Stomach smooth muscle (tissue), 2 donors: Measurements from ENCODE around the gene PNKD.

ENCODE experiments used
- H3K27ac ChIP-seq: one replicate; pipeline ENCODE4 v1.7.0; 2013; ENCODE audit warnings: mild to moderate bottlenecking, low read length, inconsistent platforms
- H3K27me3 ChIP-seq, 2 donors: one replicate each; pipeline ENCODE4 v1.7.0; 2013; ENCODE audit warnings: low read length in 2 of 2; ENCODE audit not compliant: insufficient read depth in 2 of 2, control insufficient read depth in 1 of 2
- H3K36me3 ChIP-seq, 2 donors: one replicate each; pipeline ENCODE4 v1.7.0; 2013; ENCODE audit warnings: low read length in 2 of 2; ENCODE audit not compliant: control insufficient read depth in 2 of 2, insufficient read depth in 2 of 2
- H3K4me1 ChIP-seq: one replicate; pipeline ENCODE4 v1.7.0; 2013; ENCODE audit warnings: low read length; ENCODE audit not compliant: control insufficient read depth, insufficient read depth
- H3K4me3 ChIP-seq, 2 donors: one replicate each; pipeline ENCODE4 v1.7.0; 2013; ENCODE audit warnings: low read length in 2 of 2
- H3K9ac ChIP-seq, 2 donors: one replicate each; pipeline ENCODE4 v1.7.0; 2013; ENCODE audit warnings: low read length in 2 of 2, mild to moderate bottlenecking in 1 of 2
- H3K9me3 ChIP-seq, 2 donors: one replicate each; pipeline ENCODE4 v1.7.0; 2013; ENCODE audit warnings: low read length in 2 of 2; ENCODE audit not compliant: control insufficient read depth in 2 of 2
- donor health status: healthy.
- donor health status: Pancreatic carcinoma.

Gene PNKD

GRCh38 chr2:218293715-218294429 lies 23.6 kb downstream of the PNKD start:
- Histone ChIP-seq H3K4me3 (no peak overlapping the region), H3K27me3 (no peaks in the 10 kb centered on the region), H3K9me3 (no peaks in the 10 kb centered on the region), H3K9ac (peak overlapping the region in 1 of 2 donors; percentile 5), H3K27ac (no peak overlapping the region), H3K4me1 (peaks cover 21% of the 10 kb centered on the region), H3K36me3 (no peaks in the 10 kb centered on the region)

GRCh38 chr2:218294430-218295022 lies 24.2 kb downstream of the PNKD start:
- Histone ChIP-seq H3K4me3 (no peak overlapping the region), H3K27me3 (no peaks in the 10 kb centered on the region), H3K9me3 (no peaks in the 10 kb centered on the region), H3K36me3 (no peaks in the 10 kb centered on the region), H3K27ac (no peak overlapping the region), H3K4me1 (peaks cover 19% of the 10 kb centered on the region), H3K9ac (no peak overlapping the region)

- Histone ChIP-seq H3K4me3 (no peak overlapping the region), H3K9ac (no peak overlapping the region), H3K9me3 (no peaks in the 10 kb centered on the region), H3K27me3 (no peaks in the 10 kb centered on the region), H3K27ac (no peak overlapping the region), H3K36me3 (no peaks in the 10 kb centered on the region), H3K4me1 (peaks cover 14% of the 10 kb centered on the region)
Measured at GRCh38 chr2:218295029-218295428, 24.7 kb downstream of the PNKD start.

GRCh38 chr2:218296200-218296599 lies 25.9 kb downstream of the PNKD start:
- no peaks in the 10 kb centered on the region for H3K27me3 ChIP-seq
- no peak overlapping the region for H3K27ac ChIP-seq
- peaks cover 2% of the 10 kb centered on the region for H3K4me1 ChIP-seq
- H3K9ac ChIP-seq, result no peak overlapping the region
- H3K4me3 ChIP-seq, result no peak overlapping the region
- H3K36me3 ChIP-seq, result no peaks in the 10 kb centered on the region
- no peaks in the 10 kb centered on the region for H3K9me3 ChIP-seq

GRCh38 chr2:218296847-218297246 lies 26.5 kb downstream of the PNKD start:
- Histone ChIP-seq H3K27ac (no peak overlapping the region), H3K27me3 (no peaks in the 10 kb centered on the region), H3K4me3 (no peak overlapping the region), H3K9ac (no peak overlapping the region), H3K4me1 (no peaks in the 10 kb centered on the region), H3K9me3 (no peaks in the 10 kb centered on the region), H3K36me3 (no peaks in the 10 kb centered on the region)

- H3K9me3 ChIP-seq, result no peaks in the 10 kb centered on the region
- no peaks in the 10 kb centered on the region for H3K27me3 ChIP-seq
- no peaks in the 10 kb centered on the region for H3K36me3 ChIP-seq
- H3K4me1 ChIP-seq, result no peaks in the 10 kb centered on the region
- no peak overlapping the region for H3K4me3 ChIP-seq
- no peak overlapping the region for H3K27ac ChIP-seq
- H3K9ac ChIP-seq, result no peak overlapping the region
Measured at GRCh38 chr2:218298314-218298875, 28.1 kb downstream of the PNKD start.

- Histone ChIP-seq H3K36me3 (no peaks in the 10 kb centered on the region), H3K27me3 (no peaks in the 10 kb centered on the region), H3K27ac (no peak overlapping the region), H3K4me3 (no peak overlapping the region), H3K4me1 (no peaks in the 10 kb centered on the region), H3K9ac (no peak overlapping the region), H3K9me3 (no peaks in the 10 kb centered on the region)
Measured at GRCh38 chr2:218300141-218300540, 29.8 kb downstream of the PNKD start.

- no peaks in the 10 kb centered on the region for H3K9me3 ChIP-seq
- H3K27ac ChIP-seq, result no peak overlapping the region
- no peak overlapping the region for H3K4me3 ChIP-seq
- H3K9ac ChIP-seq, result no peak overlapping the region
- H3K36me3 ChIP-seq, result no peaks in the 10 kb centered on the region
- H3K4me1 ChIP-seq, result no peaks in the 10 kb centered on the region
- H3K27me3 ChIP-seq, result no peaks in the 10 kb centered on the region
Measured at GRCh38 chr2:218301176-218301819, 31.0 kb downstream of the PNKD start.

- Histone ChIP-seq H3K4me3 (no peak overlapping the region), H3K27ac (no peak overlapping the region), H3K27me3 (no peaks in the 10 kb centered on the region), H3K9me3 (no peaks in the 10 kb centered on the region), H3K36me3 (no peaks in the 10 kb centered on the region), H3K9ac (no peak overlapping the region), H3K4me1 (no peaks in the 10 kb centered on the region)
Measured at GRCh38 chr2:218305383-218305782, 35.1 kb downstream of the PNKD start.

GRCh38 chr2:218306184-218306920 lies 36.0 kb downstream of the PNKD start:
- Histone ChIP-seq H3K4me3 (no peak overlapping the region), H3K9ac (no peak overlapping the region), H3K36me3 (no peaks in the 10 kb centered on the region), H3K27me3 (no peaks in the 10 kb centered on the region), H3K9me3 (no peaks in the 10 kb centered on the region), H3K27ac (no peak overlapping the region), H3K4me1 (no peaks in the 10 kb centered on the region)
